GM13976 (cell line): ENCODE data around the gene PPTC7.
"Not testable (repeated sequence)": the region's sequence is repeated elsewhere in the genome, so short reads cannot be mapped to it uniquely, and the experiment has no call there.

Source experiments
- DNase-seq: peaks from one replicate; pipeline ENCODE4 v3.0.0; 2012; ENCODE audit warnings: low spot score
- CTCF ChIP-seq: IDR thresholded peaks from 2 replicates; pipeline ENCODE4 v1.5.1; 2012; ENCODE audit warnings: borderline replicate concordance, mild to moderate bottlenecking; ENCODE audit not compliant: insufficient read depth; ENCODE audit errors: extremely low read depth, missing control alignments, control extremely low read depth
- in situ Hi-C: fragments of 300-500 bp; cut with MboI; formaldehyde crosslinking; loops from one replicate; pipeline ENCODE4 v1.12.0; 2022; ENCODE audit warnings: low sequenced_read_pairs, mixed read lengths, inconsistent platforms; ENCODE audit not compliant: unreplicated experiment

PPTC7 gene

GRCh38 chr12:110550981-110551380 is 32.1 kb downstream of the PPTC7 start:
- no peak for TF ChIP-seq CTCF
- DNase-seq = no peak
- in situ Hi-C loops = no loop called here

- DNase-seq = no peak
- in situ Hi-C loops = no loop called here
- TF ChIP-seq CTCF = no peak
Observed at GRCh38 chr12:110549716-110550115, 33.4 kb downstream of the PPTC7 start.

GRCh38 chr12:110548678-110549077 is 34.4 kb downstream of the PPTC7 start:
- TF ChIP-seq CTCF = no peak
- no peak for DNase-seq
- in situ Hi-C loops = no loop called here

GRCh38 chr12:110547090-110547489 is 36.0 kb downstream of the PPTC7 start:
- no peak for DNase-seq
- in situ Hi-C loops = no loop called here
- TF ChIP-seq CTCF = no peak

GRCh38 chr12:110546339-110546738 is 36.8 kb downstream of the PPTC7 start:
- no peak for DNase-seq
- TF ChIP-seq CTCF = no peak
- in situ Hi-C loops = no loop called here

- TF ChIP-seq CTCF = no peak
- in situ Hi-C loops = no loop called here
- no peak for DNase-seq
Observed at GRCh38 chr12:110545812-110546211, 37.3 kb downstream of the PPTC7 start.

- in situ Hi-C loops, DNase-seq: not testable (repeated sequence)
Observed at GRCh38 chr12:110545259-110545658, 37.9 kb downstream of the PPTC7 start.
